Muscle of back (tissue), 11 donors: ENCODE data around the gene YIF1A. TPM values are rescaled to one million over a fixed set of nuclear protein-coding genes. Genes with fewer than 3 reads are reported as not detected.
"Not testable (repeated sequence)": the region's sequence is repeated elsewhere in the genome, so short reads cannot be mapped to it uniquely, and the experiment has no call there.

Experiments
- DNase-seq, 3 donors: peaks; one replicate each; pipeline versions ENCODE4 v3.0.0 to v3.0.0-alpha.2; 2013
- polyA plus RNA-seq, 10 donors: library from polyadenylated mRNA; unstranded; fragments of 120-200 nt; gene quantifications; one replicate each; pipeline ENCODE4 v1.2.1, GENCODE V29; 2013; ENCODE audit not compliant: insufficient read length in 10 of 10

YIF1A gene
- polyA plus RNA-seq, 10 donors: 33.5 to 59.4 (median 44.9) TPM

DNA sequence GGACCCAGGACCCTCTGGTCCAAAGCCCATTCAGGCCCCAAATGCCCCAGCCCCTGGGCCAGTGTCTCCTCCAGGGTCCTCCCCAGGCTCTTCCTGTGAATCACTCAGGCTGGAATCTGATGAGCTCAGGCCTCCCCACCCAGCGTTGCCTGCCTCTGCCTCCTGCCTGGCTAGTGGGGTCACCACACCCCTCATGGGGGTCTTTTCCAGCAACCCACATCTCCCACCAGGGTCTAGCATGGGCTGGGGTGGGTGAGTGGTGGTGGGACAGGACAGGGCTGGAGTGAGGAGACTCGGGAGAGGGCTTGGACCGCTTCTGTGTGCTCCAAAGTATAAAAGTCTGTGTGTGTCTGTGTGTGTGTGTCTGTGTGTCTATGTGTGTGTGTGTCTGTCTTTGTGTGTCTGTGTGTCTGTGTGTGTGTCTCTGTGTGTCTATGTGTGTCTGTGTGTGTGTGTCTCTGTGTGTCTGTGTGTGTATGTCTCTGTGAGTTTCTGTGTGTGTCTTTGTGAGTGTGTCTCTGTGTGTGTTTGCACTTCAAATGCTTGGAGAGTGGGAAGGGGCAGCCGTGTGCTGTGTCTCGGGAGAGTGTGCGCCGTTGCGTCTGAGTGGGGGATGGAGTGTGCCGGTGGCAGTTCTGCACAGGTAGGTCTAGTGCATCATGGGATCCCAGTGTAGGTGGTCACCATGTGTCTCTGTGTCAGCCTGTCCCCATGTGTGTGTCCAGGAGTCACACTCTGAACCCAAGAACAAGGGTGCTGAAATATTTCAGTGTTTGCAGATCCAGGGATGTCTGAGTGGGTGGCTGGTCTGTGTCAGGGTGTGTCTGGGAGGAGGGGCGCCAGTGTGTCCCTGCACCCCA is 38.5 kb upstream of the YIF1A start:
- DNase-seq: peak in 2 of 3 donors; percentile 36 to 77

GRCh38 chr11:66326261-66327111 is 37.5 kb upstream of the YIF1A start:
- peak in 2 of 3 donors; percentile 63 to 78 for DNase-seq

DNA sequence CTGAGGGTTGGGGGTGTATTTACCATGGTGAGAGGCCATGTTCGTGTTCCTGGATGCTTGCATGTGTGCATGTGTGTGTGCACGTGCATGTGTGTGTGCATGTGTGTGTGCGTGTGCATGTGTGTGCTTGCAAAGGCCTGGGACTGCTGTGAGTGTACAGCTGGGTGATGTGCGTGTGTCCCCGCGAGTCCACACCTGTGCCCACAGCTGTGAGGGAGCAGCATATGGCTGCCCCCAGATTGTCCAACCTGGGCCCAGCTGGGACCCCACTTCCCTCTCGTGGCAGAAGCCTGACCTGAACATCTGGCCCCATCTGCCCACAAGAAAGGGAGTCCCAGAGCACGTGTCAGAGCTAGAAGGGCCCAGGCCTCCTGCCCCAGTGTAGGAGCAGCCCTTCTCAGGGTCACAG is 36.3 kb upstream of the YIF1A start:
- peak in 1 of 3 donors; percentile 55 for DNase-seq

- no peak for DNase-seq
Observed at GRCh38 chr11:66324664-66325063, 35.7 kb upstream of the YIF1A start.

DNA sequence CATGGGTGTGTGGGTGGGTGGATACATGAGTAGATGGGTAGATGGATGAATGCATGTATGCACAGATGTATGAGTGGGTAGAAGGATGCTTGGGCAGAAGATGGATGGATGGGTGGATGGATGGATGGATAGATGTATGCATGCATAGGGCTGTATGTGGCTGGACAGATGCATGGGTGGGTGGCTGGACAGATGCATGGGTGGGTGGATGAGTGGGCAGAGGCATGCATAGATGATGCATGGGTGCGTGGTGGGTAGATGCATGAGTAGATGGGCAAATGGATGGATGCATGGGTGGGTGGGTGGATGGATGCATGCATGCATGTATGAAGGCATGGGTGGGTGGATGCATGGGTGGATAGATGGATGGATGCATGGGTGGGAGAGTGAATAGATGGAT is 34.7 kb upstream of the YIF1A start:
- no peak for DNase-seq

DNA sequence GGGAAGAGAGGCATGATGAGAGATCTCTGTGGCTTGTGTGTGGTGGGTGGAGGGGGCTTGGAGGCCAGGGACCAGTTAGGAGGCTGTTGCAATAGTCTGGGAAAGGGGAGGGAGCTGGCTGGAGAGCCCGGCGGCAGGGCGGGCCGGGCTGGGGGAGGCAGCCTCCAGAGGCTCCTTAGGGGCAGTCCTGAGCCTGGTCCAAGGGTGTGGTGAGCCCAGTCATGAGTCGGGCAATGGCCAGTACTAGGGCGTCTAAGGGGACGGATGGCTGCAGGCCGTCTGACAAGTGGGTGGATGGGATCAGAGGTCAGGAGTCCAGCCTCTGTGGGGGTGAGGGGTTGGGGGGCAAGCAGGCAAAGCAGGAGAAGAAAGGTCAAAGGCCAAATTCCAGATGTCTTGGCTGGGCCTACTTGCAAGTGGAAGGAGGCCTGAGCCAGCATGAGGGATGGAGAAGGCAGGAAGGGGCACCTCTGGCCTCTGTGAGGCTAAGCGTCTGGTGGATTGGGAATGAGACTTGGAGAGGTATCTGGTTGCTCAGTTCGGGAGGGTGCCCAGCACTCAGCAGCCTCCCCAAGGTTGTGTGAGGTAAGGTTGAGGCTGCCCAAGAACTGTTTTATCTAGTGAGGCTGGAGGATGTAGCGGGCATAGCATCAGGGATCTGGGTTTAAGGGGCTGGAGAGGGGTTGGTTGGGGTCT is 33.9 kb upstream of the YIF1A start:
- peak in 1 of 3 donors; percentile 59 for DNase-seq

GRCh38 chr11:66321606-66322005 is 32.7 kb upstream of the YIF1A start:
- DNase-seq: no peak

- DNase-seq: not testable (repeated sequence)
Observed at GRCh38 chr11:66320748-66321147, 31.8 kb upstream of the YIF1A start.

GRCh38 chr11:66320289-66320688 is 31.3 kb upstream of the YIF1A start:
- DNase-seq: not testable (repeated sequence)

DNA sequence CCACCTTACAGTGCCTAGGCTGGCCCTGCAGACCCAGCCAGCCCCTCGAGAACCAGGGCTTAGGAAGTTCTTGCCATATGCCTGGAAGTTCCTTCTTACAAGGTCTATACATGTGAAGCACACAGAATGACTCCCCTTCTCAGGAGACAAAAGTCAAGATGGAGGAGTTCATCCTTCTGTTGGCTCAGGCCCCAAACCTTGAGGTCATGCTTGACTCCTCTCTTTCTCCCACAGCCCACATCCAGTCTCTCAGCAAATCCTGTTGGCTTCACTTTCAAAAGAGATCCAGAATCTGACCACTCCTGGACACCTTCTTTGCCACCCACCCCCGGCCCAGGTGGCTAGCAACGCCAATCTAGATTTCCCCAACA is 29.6 kb upstream of the YIF1A start:
- no peak for DNase-seq

DNA sequence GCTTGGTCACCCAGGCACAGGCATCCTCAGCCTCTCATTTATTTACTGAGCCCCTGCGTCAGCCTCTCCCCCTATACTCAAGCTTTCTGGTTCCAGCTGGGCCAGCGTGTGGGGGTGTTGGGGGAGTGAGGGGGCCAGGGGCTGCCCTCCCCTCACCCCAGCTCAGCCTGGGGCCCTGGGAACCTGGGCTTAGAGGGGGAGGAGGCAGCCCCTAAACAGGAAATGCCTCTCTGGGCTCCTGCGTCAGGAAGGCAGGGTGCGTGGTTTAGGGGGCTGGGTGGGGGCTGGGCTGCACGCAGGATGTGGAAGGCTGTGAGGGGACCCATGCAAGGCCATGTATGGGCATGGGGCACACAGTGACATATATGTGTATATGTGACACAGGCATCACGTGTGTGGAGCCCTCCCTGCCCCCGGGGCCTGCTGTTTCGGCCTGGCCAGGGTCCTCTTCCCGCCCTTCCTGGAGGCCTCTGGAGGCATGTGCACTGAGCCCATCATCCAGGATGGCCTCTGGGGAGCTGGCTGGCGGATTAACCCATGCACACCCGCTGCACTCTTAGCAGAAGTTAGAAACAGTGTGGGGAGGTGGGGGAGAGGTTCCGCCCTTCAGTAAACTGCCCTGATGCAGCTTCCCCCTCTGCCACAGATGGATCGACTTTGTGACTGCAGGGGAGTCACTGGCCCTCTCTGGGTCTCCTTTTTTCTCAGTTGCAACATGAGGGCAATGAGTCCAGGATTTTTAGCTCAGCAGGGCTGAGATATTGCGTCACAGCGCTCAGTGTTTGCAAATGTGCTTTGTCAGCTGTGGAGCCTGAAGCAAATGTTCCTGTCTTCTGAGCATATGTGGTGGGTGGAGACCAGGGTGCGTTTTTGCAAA is 29.0 kb upstream of the YIF1A start:
- DNase-seq: peak; percentile 47 to 80 (median 77)

- DNase-seq: peak; percentile 60 to 86 (median 64)
Observed at GRCh38 chr11:66317322-66317722, 28.4 kb upstream of the YIF1A start.

DNA sequence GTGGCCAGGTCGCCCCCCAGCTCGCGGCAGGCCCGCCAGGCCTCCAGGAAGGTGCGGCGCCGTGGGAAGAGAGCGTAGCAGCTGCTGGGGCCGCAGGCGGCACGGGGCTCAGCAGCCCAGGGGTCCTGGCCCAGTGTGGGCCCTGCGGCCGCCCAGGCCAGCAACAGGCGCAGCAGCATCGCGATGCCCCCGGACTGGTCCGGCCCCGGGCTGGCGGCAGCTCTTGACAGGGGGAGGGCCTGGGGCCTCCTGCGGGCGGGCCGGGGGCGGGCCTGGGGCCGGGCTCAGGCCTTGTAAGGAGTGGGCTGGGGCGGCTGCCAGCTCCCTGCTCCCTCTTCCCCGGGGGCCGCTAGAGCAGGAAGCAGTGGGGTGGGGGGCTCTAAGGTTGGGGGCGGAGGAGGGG is 27.9 kb upstream of the YIF1A start, which contains the start of gene CD248:
CD248 (minus strand) TSS at position 196 of the 403 bp plus-strand sequence; CDS start at position 179, 17 bp downstream.
- peak; percentile 86 to 94 (median 90) for DNase-seq

- peak in 1 of 3 donors; percentile 42 for DNase-seq
Observed at GRCh38 chr11:66315921-66316811, 27.2 kb upstream of the YIF1A start.

GRCh38 chr11:66315498-66315885 is 26.5 kb upstream of the YIF1A start:
- no peak for DNase-seq

- no peak for DNase-seq
Observed at GRCh38 chr11:66314561-66315497, 25.9 kb upstream of the YIF1A start.

DNA sequence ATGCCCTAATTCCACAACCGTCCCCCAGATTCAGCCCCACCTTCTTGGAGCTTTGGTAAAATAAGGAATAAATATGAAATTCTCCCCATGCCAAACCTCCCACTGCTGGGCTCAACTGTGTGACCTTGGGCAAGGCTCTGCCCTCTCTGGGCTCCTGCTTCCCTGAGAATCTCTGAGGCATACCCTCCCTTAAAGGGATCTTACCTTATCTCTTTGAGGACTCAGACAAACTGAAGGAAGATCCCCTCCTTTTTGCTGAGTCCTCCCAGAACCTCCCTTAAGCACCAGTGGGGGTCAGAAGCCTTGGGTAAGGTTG is 25.2 kb upstream of the YIF1A start:
- no peak for DNase-seq

DNA sequence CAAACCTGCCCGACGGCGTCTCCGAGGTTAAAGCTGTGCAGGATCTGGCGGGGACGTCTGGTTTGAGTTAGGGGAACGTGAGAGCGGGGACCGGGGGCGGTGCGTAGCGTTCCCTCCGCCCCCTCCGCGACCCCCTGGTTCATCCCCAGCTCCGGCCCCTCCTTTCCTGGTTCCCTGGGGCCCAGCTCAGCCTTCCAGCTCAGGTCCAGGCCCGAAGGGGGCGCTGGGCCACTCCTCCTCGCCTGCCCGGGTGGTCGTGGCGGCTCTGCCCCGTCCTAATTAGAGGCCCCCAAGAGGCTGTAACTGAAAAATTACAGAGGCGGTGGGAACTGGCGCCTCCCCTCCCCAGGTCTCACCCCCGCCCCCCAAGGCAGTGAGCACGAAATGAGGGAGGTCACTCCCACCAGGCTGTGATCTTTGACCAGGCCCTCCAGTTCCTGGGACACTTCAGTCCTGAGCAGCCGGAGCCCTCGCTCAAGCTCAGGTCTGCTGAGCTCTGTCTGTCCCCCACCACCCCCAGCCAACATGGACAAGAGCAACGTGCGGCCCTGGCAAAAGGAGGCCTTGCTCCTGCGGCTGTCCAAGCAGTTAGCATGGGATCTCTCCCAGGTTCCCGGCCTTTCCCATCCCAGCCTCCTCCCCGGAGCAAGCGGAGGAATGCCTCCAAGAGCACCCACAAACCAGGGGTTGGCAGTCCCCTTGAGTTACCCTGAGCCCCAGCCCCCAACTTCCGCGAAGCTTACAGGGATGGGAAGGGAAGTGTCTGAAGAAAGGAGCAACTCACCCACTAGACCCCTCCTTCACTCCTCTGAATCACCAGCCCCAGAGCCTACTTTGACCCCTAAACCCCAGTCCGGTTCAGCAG is 24.6 kb upstream of the YIF1A start:
- DNase-seq: peak in 2 of 3 donors; percentile 85 to 97
